Testis (tissue), 3 donors: ENCODE measurements around the gene ANKRD16. TPM values are rescaled to one million over a fixed set of nuclear protein-coding genes. Genes with fewer than 3 reads are reported as not detected.

ENCODE experiments used
- DNase-seq: peaks from one replicate; pipeline ENCODE4 v3.0.0-alpha.2; 2019
- H3K27ac ChIP-seq, 2 donors: fragments of 200-600 bp; sonication (generic); one replicate each; pipeline ENCODE4 v1.5.1; 2019
- H3K27me3 ChIP-seq: fragments of 200-600 bp; sonication (generic); one replicate; pipeline ENCODE4 v1.5.1; 2019
- H3K36me3 ChIP-seq: fragments of 200-600 bp; sonication (generic); one replicate; pipeline ENCODE4 v1.5.1; 2017; ENCODE audit warnings: low read depth; ENCODE audit errors: missing control alignments
- H3K4me1 ChIP-seq: fragments of 200-600 bp; sonication (generic); one replicate; pipeline ENCODE4 v1.5.1; 2019
- H3K4me3 ChIP-seq, 2 donors: fragments of 200-600 bp; sonication (generic); one replicate each; pipeline ENCODE4 v1.5.1; 2017 to 2019
- H3K9me3 ChIP-seq: fragments of 200-600 bp; sonication (generic); one replicate; pipeline ENCODE4 v1.5.1; 2017
- POLR2A ChIP-seq: fragments of 450-650 bp; IDR thresholded peaks from one replicate; pipeline ENCODE4 v1.6.1; 2017; ENCODE audit warnings: antibody characterized with exemption, mild to moderate bottlenecking, moderate library complexity
- WGBS, 2 donors: methylation state at CpG; one replicate each; pipeline ENCODE4 v1.1.5; 2018; 5-methylcytosine and 5-hydroxymethylcytosine counted together
- intact Hi-C: fragments of 100-400 bp; cut with DNase I; formaldehyde crosslinking; loops from one replicate; pipeline ENCODE4 v1.15.1; 2023; ENCODE audit warnings: low total_unique reads
- polyA plus RNA-seq: library from polyadenylated mRNA; stranded (reverse); fragments of 350-450 nt; fragmentation: Illumina TruSeq; extraction: RNeasy Lipid Tissue Mini Kit (QIAGEN cat#74804); gene quantifications from one replicate; pipeline ENCODE4 v1.2.3, GENCODE V29; 2014; ENCODE audit warnings: low read depth, low replicate concordance; ENCODE audit not compliant: insufficient read depth
- total RNA-seq, 2 donors: library from RNA; depleted of rRNA; stranded (reverse); fragments of >200 nt; gene quantifications; one replicate each; pipeline ENCODE4 v1.2.3, GENCODE V29; 2016
- TF ChIP-seq, protein P1 (sequence below), 3 experiments: fragments of 450-650 bp in 2 of 3; fragments of 200-600 bp in 1 of 3; sonication (generic) in 1 of 3; IDR thresholded peaks; one replicate each; pipeline ENCODE4 v1.5.1; 2016 to 2019; ENCODE audit warnings: antibody characterized with exemption in 3 of 3, mild to moderate bottlenecking in 2 of 3, moderate library complexity in 1 of 3

Gene ANKRD16
- total and polyA plus RNA-seq, 3 donors from 2014 or later, result 14.2 to 32.1 (median 30.3) TPM

DNA sequence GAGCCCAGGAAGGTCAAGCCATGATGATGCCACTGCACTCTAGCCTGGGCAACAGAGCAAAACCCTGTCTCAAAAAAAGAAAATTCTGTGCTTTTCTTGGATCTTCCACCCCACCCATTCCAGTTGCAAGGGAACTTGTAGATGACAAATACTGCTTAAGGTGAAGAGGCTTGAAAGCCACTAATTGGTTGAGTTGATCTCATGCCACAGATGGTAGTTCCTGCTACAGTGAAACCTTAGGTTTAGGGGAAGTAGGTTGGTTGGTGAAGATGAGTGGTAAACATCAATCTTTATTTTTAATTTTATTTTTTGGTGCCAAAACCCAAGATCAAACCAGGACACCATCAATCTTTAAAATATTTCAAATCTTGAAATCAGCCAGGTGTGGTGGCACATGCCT is 73.5 kb downstream of the ANKRD16 start:
- intact Hi-C loops, result no loop called here
- no peaks in the 10 kb centered on the region for H3K27me3 ChIP-seq
- no peaks in the 10 kb centered on the region for H3K36me3 ChIP-seq
- H3K4me3 ChIP-seq, result no peak overlapping the region
- no peak for TF ChIP-seq POLR2A
- TF ChIP-seq, protein P1, sequence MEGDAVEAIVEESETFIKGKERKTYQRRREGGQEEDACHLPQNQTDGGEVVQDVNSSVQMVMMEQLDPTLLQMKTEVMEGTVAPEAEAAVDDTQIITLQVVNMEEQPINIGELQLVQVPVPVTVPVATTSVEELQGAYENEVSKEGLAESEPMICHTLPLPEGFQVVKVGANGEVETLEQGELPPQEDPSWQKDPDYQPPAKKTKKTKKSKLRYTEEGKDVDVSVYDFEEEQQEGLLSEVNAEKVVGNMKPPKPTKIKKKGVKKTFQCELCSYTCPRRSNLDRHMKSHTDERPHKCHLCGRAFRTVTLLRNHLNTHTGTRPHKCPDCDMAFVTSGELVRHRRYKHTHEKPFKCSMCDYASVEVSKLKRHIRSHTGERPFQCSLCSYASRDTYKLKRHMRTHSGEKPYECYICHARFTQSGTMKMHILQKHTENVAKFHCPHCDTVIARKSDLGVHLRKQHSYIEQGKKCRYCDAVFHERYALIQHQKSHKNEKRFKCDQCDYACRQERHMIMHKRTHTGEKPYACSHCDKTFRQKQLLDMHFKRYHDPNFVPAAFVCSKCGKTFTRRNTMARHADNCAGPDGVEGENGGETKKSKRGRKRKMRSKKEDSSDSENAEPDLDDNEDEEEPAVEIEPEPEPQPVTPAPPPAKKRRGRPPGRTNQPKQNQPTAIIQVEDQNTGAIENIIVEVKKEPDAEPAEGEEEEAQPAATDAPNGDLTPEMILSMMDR (IDR thresholded peaks at IDR 0.05), result no peak
- H3K27ac ChIP-seq, result no peak overlapping the region
- H3K9me3 ChIP-seq, result no peaks in the 10 kb centered on the region
- peaks cover 13% of the 10 kb centered on the region for H3K4me1 ChIP-seq
- no peak for DNase-seq

DNA sequence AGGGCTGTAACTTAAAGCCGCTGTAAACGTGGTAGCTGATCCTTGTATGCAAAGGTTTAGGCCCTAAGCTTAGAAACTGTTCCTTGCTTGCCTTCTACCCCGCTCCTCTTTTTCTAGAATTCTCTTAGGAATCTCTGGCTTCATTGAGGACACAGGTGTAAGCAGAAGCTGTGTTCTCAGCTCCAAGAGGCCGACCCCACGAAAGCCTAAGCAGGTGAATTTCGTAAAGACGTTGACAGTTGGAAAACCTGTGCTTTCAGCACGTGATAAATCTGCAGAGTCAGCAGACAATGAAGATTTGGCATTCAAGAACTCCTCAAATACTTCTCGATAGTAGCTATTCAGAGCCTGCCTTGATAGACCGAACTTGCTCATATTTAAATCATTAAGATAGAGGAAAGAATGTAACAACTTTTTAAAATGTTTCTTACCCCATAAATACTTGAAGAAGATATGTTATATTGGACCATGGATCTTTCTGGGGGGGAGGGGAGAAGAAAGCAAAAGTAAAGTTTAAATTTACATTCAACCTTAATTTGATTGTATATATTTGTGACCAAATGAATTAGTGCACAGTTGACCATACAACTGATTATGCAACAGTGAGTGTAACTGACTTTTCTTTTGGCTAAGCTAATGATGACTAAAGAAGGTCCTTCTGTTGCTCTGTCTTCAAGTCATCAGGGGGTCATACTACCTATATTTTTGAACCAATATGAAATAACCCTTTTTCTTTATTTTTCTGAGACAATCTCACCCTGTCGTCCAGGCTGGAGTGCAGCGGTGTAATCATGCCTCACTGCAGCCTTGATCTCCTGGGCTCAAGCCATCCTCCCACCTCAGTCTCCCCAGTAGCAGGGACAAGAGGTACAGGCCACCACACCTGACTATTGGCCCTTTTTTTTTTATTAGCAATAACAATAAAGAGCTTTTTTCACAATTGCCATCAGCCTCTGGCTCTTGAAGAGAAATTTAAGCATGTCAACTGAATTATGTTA is 75.3 kb downstream of the ANKRD16 start:
- Histone ChIP-seq H3K27me3 (no peaks in the 10 kb centered on the region), H3K27ac (peak overlapping the region; percentile 87 to 98), H3K9me3 (no peaks in the 10 kb centered on the region), H3K4me3 (peak overlapping the region; percentile 71 to 100), H3K4me1 (peaks cover 28% of the 10 kb centered on the region), H3K36me3 (no peaks in the 10 kb centered on the region)
- TF ChIP-seq, protein P1 (IDR thresholded peaks at IDR 0.05), result no peak
- TF ChIP-seq POLR2A, result no peak
- 12 to 15% methylated on average over 11 to 12 of the region's 12 CpGs for WGBS, 2 donors
- intact Hi-C loops, result no loop called here
- no peak for DNase-seq

DNA sequence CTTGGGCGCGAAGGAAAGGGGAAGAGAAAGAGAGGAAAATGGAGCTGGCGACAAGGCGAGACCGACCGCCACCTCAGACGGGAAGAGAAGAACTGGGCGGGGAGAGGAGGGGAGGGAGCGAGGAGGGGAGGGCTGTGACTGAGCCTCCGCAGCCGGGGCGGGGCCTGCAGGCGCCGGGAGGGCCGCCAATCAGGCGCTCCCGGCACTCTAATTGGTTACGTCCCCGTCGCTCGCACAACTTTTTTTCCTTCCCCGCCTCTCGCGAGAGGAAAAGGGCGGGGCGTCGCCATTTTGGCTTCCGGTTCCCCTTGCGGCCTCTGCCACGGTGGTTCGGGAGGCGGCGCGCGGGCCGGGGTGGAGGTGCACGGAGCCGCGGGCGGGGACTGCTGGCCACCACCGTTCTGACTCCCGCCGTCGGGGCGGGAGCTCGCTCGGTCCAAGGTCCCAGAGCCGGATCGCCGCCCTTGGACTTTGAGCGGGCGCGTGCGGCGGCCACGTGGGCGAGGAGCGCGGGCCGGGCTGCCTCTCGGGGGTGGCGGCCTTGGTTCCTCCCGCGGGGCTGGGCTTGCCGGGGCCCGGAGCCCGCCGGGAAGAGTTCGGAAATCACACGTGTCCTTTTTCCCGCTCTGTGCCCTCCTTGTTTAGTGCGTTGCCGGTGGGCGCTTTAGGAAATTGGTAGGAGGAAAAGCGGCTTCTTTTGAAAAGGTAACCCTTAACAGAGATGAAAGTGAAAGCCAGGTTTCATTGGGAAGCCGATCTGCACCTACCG is 76.2 kb downstream of the ANKRD16 start, which contains the start of gene GDI2:
GDI2 (minus strand) TSS at position 94 of the 769 bp plus-strand sequence. CDS start 176 bp downstream, outside the sequence.
- no peaks in the 10 kb centered on the region for H3K9me3 ChIP-seq
- H3K4me1 ChIP-seq, result peaks cover 30% of the 10 kb centered on the region
- H3K27me3 ChIP-seq, result no peaks in the 10 kb centered on the region
- peak within 1 kb of the TSS; percentile 71 to 100 for H3K4me3 ChIP-seq
- TF ChIP-seq, protein P1 (IDR thresholded peaks at IDR 0.05), result no peak
- peak; percentile 23 for TF ChIP-seq POLR2A
- 0 to 1% methylated on average over 32 to 70 of the region's 77 CpGs for WGBS, 2 donors
- peak within 1 kb of the TSS; percentile 87 to 98 for H3K27ac ChIP-seq
- peak; percentile 97 for DNase-seq
- intact Hi-C loops, result no loop called here
- no peaks in the 10 kb centered on the region for H3K36me3 ChIP-seq

DNA sequence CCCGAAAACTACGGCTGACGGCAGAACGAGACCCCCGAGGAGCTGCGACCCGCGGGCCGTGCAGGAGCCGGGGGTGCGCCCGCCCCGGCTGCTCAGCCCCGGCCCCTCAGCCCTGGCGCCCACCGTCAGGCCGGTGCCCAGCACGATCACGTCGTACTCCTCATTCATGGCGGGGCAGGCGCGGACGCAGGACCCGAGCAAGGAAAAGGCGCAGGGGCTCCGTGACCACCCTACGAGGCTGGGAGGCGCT is 76.7 kb downstream of the ANKRD16 start:
- WGBS, 2 donors, result 0 to 1% methylated on average over 8 to 28 of the region's 29 CpGs
- peak overlapping the region; percentile 71 to 100 for H3K4me3 ChIP-seq
- peaks cover 30% of the 10 kb centered on the region for H3K4me1 ChIP-seq
- intact Hi-C loops, result no loop called here
- DNase-seq, result no peak
- H3K9me3 ChIP-seq, result no peaks in the 10 kb centered on the region
- no peaks in the 10 kb centered on the region for H3K36me3 ChIP-seq
- peak overlapping the region; percentile 87 to 98 for H3K27ac ChIP-seq
- TF ChIP-seq POLR2A, result no peak
- TF ChIP-seq, protein P1 (IDR thresholded peaks at IDR 0.05), result no peak
- H3K27me3 ChIP-seq, result no peaks in the 10 kb centered on the region
